Stimulated activated CD4-positive, alpha-beta T cell treated with anti-CD3 and anti-CD28 coated beads, Interleukin-1b, Interleukin-23, amount 100 ng/mL, for 4 hours (primary cell): Measurements from ENCODE around the gene TSSC4.

Experiments used
- DNase-seq, 2 donors: peaks; one replicate each; pipeline ENCODE4 v3.0.0-alpha.2; 2020; ENCODE audit warnings: low read depth in 2 of 2

TSSC4 gene

DNA sequence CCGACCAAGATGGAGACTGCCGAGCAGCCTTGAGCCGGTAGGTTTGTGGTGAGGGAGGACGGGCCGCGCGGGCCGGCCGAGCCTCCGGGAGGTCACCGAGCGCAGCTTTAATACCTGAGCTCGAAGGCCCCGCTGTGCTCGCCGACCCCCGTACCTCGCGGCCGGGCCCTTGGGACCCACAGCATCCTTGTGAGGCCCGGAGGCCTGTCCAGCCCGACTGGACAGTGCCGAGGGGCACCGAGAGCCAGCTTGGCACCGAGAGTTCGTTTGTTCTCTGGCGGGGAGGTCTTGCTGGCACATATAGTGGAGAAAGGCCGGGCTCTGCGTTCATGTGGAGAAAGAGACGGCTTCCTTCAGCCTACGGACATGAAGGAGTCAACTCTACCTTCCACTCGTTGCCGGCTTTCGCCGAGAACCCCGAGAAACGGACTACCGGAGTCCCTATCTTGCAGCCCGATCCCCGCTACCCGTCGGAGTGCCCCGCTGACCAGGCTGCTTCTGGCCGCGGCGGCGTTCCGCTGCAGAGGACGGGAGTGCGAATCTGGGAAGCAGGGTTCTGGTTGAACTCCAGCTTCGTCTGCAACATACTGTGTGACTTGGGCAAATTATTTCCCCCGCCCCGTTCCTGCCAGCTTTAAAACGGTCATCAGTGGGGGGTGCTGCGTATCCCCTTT lies 349 bp downstream of the TSSC4 start:
- DNase-seq: no peak

- no peak for DNase-seq
Observed at GRCh38 chr11:2401436-2401984, 960 bp downstream of the TSSC4 start.

- no peak for DNase-seq
Observed at GRCh38 chr11:2402106-2402505, 1.6 kb downstream of the TSSC4 start.

GRCh38 chr11:2402890-2403645 lies 2.5 kb downstream of the TSSC4 start:
- no peak for DNase-seq

DNA sequence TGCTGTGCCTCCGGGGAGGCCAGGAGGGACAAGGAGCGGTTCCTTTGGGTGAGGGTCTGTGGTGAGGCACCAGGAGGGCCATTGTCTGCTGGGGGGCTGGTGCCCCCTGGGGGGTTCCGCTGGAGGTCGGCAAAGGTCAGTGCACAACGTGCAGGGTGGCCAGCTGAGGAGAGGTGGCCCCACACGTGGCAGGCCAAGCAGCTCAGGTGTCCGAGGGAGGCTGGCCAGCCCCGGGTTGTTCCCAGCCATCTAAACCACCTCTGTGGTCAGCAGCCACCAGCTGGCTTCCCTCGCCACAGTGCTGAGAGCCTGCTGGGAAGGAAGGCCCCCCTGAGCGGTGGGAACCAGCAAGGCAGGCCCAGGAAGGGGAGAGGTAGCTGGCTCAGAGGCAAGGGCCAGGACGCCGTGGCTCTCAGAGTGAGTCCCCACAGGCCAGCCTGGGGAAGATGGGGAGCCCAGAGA lies 4.2 kb downstream of the TSSC4 start:
- no peak for DNase-seq

- no peak for DNase-seq
Observed at GRCh38 chr11:2406451-2406850, 5.9 kb downstream of the TSSC4 start.

- DNase-seq: no peak
Observed at GRCh38 chr11:2406878-2407410, 6.4 kb downstream of the TSSC4 start.

DNA sequence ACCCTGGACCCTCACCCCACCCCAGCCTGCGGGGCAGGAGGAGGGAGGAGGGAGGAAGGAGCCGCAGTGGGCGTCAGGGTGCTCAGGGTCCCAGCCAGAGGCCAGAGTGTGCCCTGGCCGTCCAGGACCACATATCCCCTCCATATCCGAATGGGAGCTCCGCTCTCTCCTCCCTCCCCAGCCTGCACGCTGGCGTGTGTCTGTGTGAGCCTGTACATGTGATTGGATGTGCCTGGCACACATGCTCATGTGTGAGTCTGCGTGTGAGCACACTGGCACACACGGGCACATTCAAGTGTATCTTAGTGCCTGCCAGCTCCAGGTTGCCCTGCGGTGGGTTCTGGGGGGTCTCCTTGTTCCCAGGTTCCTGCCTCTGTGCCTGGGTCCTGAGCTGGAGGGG lies 8.1 kb downstream of the TSSC4 start:
- DNase-seq: no peak

GRCh38 chr11:2409126-2409525 lies 8.6 kb downstream of the TSSC4 start:
- no peak for DNase-seq

DNA sequence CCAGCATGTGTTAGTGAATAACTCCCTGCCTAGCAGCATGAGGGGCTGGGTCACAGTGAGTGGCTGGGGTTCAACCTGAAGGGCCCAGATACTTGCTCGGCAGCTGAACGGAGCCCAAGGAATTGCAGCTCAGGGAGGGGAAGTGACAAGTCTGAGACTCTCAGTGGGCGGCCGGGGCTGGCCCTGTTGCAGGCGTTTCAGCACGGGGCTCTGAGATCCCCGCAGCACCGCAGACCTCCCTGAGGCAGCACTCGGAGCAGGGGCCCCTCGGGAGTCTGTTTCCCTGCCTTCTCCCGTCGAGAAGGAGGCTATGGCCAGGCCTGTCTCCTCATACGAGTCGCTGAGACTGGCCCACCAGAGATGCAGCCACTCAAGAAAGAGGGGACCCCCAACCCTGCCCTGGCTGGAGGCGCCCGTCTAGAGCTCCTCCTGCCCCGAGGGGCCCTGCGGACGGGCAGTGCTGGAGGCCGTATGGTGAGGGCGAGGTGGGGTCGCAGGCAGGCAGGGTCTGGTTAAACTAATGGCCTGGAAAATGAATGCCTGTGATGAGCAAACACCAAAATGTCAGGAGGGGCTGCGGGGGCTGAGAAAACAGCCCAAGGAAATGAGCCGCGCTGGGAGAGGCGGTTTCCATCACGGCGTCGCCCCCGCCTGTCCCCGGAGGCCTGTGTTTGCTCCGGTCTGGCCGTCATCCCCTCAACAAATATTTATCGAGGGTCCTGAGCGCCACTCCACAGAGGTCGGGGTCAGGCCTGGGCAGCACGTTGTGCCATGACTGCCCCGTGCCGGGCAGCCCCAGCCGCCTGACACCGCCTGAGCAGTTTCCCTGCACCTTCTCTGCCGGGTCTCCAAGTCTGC lies 9.3 kb downstream of the TSSC4 start:
- DNase-seq: no peak

DNA sequence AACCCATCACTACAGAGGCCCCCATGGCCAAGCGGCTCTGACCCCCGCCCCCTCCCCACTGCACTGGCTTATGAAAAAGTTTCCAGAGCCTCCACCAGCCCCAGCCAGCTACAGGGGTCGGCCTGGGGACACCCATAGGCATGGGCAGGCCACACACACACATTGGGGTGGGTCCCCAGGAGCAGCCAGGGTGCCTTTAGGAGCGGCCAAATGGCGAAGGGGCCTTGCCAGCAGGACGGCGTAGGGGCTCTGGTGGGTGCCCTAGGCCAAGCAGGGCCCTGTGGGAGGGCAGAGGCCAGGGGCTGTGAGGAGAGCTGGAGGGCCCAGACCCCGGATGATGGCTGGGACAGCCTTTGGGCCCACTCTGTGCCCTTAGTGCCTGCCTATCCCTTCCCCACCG lies 10.1 kb downstream of the TSSC4 start:
- DNase-seq: no peak

DNA sequence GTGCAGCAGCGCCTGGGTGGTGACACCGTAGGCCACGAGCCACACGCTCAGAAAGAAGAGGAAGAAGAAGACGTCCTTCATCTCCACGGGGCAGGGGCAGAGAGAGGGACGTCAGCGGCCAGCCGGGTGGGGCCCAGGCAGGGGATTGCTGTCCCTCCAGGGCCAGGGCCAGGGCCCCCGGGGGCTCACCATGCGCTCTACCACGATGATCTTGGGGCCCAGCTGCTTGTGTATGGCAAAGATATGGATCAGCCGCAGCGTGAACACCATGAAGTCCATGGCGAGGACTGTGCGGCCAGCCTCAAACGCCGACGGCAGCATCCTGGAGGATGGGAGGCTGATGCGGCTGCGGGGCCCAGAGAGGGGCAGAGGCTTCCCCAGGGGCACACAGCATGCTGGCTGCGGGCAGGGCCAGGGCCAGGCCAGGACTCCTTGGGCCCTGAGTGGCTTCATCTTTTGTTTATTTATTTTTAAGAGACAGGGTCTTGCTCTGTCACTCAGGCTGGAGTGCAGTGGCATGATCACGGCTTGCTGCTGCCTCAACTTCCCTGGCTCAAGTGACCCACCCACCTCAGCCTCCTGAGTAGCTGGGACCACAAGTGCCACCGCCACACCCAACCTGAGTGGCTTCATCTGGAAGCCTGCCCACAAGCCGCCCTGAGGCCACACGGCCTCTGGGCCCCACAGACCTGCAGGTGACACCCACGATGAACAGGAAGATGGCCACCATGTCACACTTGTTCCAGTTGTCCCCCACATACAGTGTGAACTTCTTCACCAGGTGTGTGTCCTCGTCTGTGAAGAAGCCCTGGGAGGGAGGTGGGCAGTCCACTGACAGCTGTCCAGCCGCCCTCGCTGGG lies 11.1 kb downstream of the TSSC4 start:
- DNase-seq: no peak

DNA sequence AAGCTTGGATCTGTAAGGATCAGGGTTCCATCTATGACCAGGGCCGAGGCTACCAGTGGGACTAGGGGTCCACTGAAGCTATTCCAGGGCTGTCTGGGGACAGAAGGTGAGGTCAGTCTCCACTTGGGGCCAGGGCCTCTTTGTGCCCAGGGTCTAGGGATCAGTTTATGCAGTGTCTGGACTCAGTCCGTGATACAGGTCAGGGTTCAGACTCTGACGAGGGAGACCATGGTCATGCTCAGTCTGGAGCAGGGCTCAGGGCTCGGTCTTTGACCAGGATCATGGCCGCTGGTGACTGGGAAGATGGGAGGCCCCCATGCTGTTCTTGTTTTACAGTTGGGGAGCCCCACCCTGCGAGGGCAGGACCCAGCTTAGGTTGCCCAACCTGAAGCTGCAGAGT lies 11.8 kb downstream of the TSSC4 start:
- no peak for DNase-seq

DNA sequence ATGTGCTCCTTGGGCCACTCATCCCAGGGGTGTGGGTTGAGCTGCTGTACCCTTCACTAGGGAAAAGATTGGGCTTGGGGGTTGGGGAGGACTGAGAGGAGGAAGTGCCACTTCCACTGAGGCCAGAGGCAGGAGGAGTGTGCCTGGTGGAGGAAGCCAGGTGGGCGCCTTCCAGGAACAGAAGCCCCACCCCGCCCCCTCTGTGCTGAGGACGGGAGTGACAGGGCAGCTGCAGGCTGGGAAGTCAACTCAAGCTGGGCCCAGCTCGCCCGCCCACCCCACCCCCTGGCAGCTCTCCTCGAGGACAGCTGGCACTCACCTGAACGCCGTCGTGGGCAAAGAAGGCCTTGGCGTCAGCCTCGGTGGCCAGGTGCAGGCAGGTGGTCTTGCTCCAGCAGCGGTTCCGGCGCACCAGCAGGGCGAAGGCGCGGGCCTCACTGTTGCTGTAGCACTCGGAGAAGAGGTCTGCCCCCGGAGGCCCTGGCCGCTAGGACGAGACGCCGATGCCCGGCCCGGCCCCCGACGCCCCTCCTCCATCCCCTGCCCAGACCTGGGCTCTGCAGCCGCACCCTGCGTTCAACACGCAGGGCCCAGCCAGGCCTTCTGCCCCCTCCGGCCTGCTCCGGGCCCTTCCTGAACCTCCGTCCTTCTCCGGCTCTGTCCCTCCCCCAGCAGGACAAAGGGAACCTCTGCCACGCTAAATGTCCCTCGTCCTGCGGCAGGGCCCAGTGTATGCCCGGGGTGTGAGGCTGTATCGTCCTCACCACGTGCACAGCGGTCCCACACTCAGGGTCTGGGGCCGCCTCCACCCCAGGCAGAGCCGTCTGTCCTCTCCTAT lies 13.4 kb downstream of the TSSC4 start:
- no peak for DNase-seq

- DNase-seq: no peak
Observed at GRCh38 chr11:2414616-2415015, 14.1 kb downstream of the TSSC4 start.

- DNase-seq: no peak
Observed at GRCh38 chr11:2415171-2415570, 14.6 kb downstream of the TSSC4 start.

DNA sequence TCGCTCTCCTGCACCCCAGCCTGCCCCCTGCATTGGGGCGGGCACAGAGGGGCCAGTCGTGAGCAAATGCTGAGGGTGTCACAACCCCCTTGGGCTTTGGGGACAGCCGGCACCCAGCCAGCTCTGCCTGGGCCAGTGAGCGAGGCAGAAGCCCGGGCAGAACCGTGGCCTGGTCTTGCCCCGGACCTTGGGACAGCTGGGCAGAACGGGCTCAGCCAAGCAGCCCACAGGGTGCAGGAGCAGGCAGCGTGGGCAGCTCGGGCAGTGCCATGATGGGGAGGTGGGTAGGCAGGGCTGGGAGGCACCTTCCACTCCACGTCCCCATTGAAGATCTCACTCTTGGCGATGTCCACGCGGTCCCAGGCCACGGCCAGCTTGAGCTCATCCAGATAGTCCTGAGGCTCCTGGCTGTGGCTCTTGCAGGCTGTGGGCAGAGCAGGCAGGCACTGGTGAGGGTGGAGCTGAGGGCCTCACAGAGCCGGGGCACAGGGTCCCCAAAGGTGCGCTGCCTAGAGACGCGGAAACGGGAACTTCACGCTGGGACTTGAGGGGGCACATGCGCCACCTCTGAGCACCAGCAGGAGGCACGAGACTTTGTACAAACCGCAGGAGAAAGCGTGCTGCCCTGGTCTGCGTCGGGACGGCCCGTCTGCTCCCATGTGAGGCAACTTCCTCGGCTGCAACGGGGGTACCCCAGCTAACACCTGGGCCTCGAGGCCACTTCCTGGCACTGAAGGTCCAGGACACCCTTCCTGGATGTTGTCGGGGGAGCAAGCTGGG lies 15.2 kb downstream of the TSSC4 start:
- no peak for DNase-seq

GRCh38 chr11:2416765-2417164 lies 16.2 kb downstream of the TSSC4 start:
- no peak for DNase-seq
